ENCODE measurements around the gene GRAP.

Gene GRAP

GRCh38 chr17:18995220-18995619 lies 51.5 kb downstream of the GRAP start:
- peaks cover 21% of the 10 kb centered on the region; the same call in 1 of the 2 replicates for H3K36me3 ChIP-seq (ENCODE audit: insufficient read depth, low read length)
- H3K27ac ChIP-seq (ENCODE audit: low read depth, low read length, poor library complexity, severe bottlenecking), result no peak overlapping the region
- peaks cover 23% of the 10 kb centered on the region for H3K4me1 ChIP-seq (ENCODE audit: insufficient read depth, low read length, severe bottlenecking)
- H3K9ac ChIP-seq (ENCODE audit: low read length), result no peak overlapping the region
- no peaks in the 10 kb centered on the region for H4K20me1 ChIP-seq (ENCODE audit: insufficient read depth, low read length)
- no peak overlapping the region for H2AFZ ChIP-seq (ENCODE audit: low read length)
- H3K79me2 ChIP-seq (ENCODE audit: insufficient read depth, low read length), result no peaks in the 10 kb centered on the region
- no peak overlapping the region for H3K4me3 ChIP-seq (ENCODE audit: low read depth, low read length, poor library complexity, severe bottlenecking)
- H3F3A ChIP-seq (ENCODE audit: insufficient read depth, low read length), result no peaks in the 10 kb centered on the region
- no peaks in the 10 kb centered on the region for H3K9me2 ChIP-seq (ENCODE audit: low read depth, low read length)
- no peaks in the 10 kb centered on the region for H3K27me3 ChIP-seq (ENCODE audit: insufficient read depth, low read length)
- peaks cover 6% of the 10 kb centered on the region; the same call in 1 of the 2 replicates for H3K9me3 ChIP-seq (ENCODE audit: low read length)
- no peak overlapping the region for H3K4me2 ChIP-seq (ENCODE audit: low read length)
- TF ChIP-seq EZH2 (IDR thresholded peaks at IDR 0.05; ENCODE audit: borderline replicate concordance, low read length), result no peak
- TF ChIP-seq CTCF (IDR thresholded peaks at IDR 0.05; ENCODE audit: low read length), result no peak

DNA sequence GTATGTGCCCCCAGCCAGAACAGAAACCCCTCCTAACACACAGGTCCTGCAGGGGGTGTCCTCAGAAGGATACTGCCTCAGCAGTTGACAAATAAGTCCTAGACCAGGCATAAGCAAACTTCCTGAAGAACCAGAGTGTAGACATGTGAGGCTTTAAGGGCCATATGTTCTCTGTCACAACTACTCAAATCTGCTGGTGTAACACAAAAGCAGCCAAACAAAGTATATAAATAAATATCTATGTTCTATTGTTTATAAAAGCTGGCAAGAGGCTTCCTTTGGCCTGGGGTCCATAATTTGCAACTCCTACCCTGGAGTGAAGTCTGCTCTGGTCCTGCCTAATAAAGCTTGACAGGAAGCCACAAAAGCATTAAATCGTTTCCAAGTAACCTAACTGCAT lies 52.1 kb downstream of the GRAP start:
- Histone ChIP-seq H3K4me2 (ENCODE audit: low read length) (no peak overlapping the region), H3K27me3 (ENCODE audit: insufficient read depth, low read length) (no peaks in the 10 kb centered on the region), H2AFZ (ENCODE audit: low read length) (no peak overlapping the region), H3K9me2 (ENCODE audit: low read depth, low read length) (no peaks in the 10 kb centered on the region), H3K36me3 (ENCODE audit: insufficient read depth, low read length) (peaks cover 21% of the 10 kb centered on the region; the same call in 1 of the 2 replicates), H4K20me1 (ENCODE audit: insufficient read depth, low read length) (no peaks in the 10 kb centered on the region), H3K79me2 (ENCODE audit: insufficient read depth, low read length) (no peaks in the 10 kb centered on the region), H3K4me1 (ENCODE audit: insufficient read depth, low read length, severe bottlenecking) (peaks cover 23% of the 10 kb centered on the region), H3K4me3 (ENCODE audit: low read depth, low read length, poor library complexity, severe bottlenecking) (no peak overlapping the region), H3K27ac (ENCODE audit: low read depth, low read length, poor library complexity, severe bottlenecking) (no peak overlapping the region), H3F3A (ENCODE audit: insufficient read depth, low read length) (no peaks in the 10 kb centered on the region), H3K9me3 (ENCODE audit: low read length) (peaks cover 6% of the 10 kb centered on the region; the same call in 1 of the 2 replicates), H3K9ac (ENCODE audit: low read length) (no peak overlapping the region)
- TF ChIP-seq EZH2 (IDR thresholded peaks at IDR 0.05; ENCODE audit: borderline replicate concordance, low read length), result no peak
- no peak for TF ChIP-seq CTCF (IDR thresholded peaks at IDR 0.05; ENCODE audit: low read length)

- no peaks in the 10 kb centered on the region for H3K79me2 ChIP-seq (ENCODE audit: insufficient read depth, low read length)
- H3K9ac ChIP-seq (ENCODE audit: low read length), result peak overlapping the region; percentile 42; the same call in 1 of the 2 replicates
- H2AFZ ChIP-seq (ENCODE audit: low read length), result no peak overlapping the region
- peaks cover 6% of the 10 kb centered on the region; the same call in 1 of the 2 replicates for H3K9me3 ChIP-seq (ENCODE audit: low read length)
- H3K4me2 ChIP-seq (ENCODE audit: low read length), result peak overlapping the region; percentile 58; the same call in 1 of the 2 replicates
- no peaks in the 10 kb centered on the region for H3K27me3 ChIP-seq (ENCODE audit: insufficient read depth, low read length)
- no peaks in the 10 kb centered on the region for H4K20me1 ChIP-seq (ENCODE audit: insufficient read depth, low read length)
- H3K4me3 ChIP-seq (ENCODE audit: low read depth, low read length, poor library complexity, severe bottlenecking), result no peak overlapping the region
- no peaks in the 10 kb centered on the region for H3F3A ChIP-seq (ENCODE audit: insufficient read depth, low read length)
- no peaks in the 10 kb centered on the region for H3K9me2 ChIP-seq (ENCODE audit: low read depth, low read length)
- peaks cover 23% of the 10 kb centered on the region for H3K4me1 ChIP-seq (ENCODE audit: insufficient read depth, low read length, severe bottlenecking)
- peak overlapping the region; percentile 78 for H3K27ac ChIP-seq (ENCODE audit: low read depth, low read length, poor library complexity, severe bottlenecking)
- TF ChIP-seq CTCF (IDR thresholded peaks at IDR 0.05; ENCODE audit: low read length) (no peak), EZH2 (IDR thresholded peaks at IDR 0.05; ENCODE audit: borderline replicate concordance, low read length) (no peak)
- H3K36me3 ChIP-seq (ENCODE audit: insufficient read depth, low read length), result peaks cover 21% of the 10 kb centered on the region; the same call in 1 of the 2 replicates
These were observed 52.7 kb downstream of the GRAP start for GRCh38 chr17:18993905-18994526.

Data from OCI-LY1 (cell line).